A549 (cell line): ENCODE results near the gene PEAK3. TPM values are rescaled to one million over a fixed set of nuclear protein-coding genes. Genes with fewer than 3 reads are reported as not detected.

Source experiments
- ATAC-seq, 2 experiments: fragments of 200-7000 bp in 1 of 2; fragments of >200 bp in 1 of 2; cut with Nextera tagmentation in 1 of 2; cut with Tn5 transposase in 1 of 2; 3 replicates each; pipeline versions ENCODE4 v1.8.0 to v1.9.1; 2018 to 2020; ENCODE audit warnings: mild to moderate bottlenecking in 1 of 2, moderate library complexity in 1 of 2
- CTCF ChIA-PET: fragments of 300-600 bp; sonication (Branson Sonifier 250); formaldehyde crosslinking; extraction: SDS; loops from one replicate; lab custom pipeline; 2021; ENCODE audit warnings: antibody characterized with exemption, inconsistent platforms; lab: Yijun Ruan, JAX
- POLR2A ChIA-PET: fragments of 350-600 bp; formaldehyde crosslinking; extraction: SDS; loops from one replicate; lab custom pipeline; 2021; ENCODE audit warnings: antibody characterized with exemption, inconsistent platforms; lab: Yijun Ruan, JAX
- DNase-seq, 2 experiments: peaks; one replicate each; pipeline versions ENCODE4 v3.0.0 to v3.0.0-alpha.2; 2011 to 2016; ENCODE audit warnings: low read depth in 1 of 2, low spot score in 1 of 2
- FAIRE-seq: peaks from 2 replicates; lab custom pipeline; 2011; peaks lifted over from hg19 to GRCh38; lab: Jason Lieb, UNC
- H3K27ac ChIP-seq, 2 experiments: fragments of >200 bp; sonication (Bioruptor Twin); formaldehyde crosslinking; 3 replicates each; pipeline ENCODE4 v1.5.1; 2016 to 2017
- H3K4me1 ChIP-seq: fragments of >200 bp; sonication (Bioruptor Twin); formaldehyde crosslinking; 3 replicates; pipeline ENCODE4 v1.6.1; 2016
- H3K4me2 ChIP-seq: fragments of >200 bp; sonication (Bioruptor Twin); formaldehyde crosslinking; 3 replicates; pipeline ENCODE4 v1.6.1; 2016
- H3K4me3 ChIP-seq: fragments of >200 bp; sonication (Bioruptor Twin); formaldehyde crosslinking; 3 replicates; pipeline ENCODE4 v1.5.1; 2016
- H3K9me3 ChIP-seq: fragments of >200 bp; sonication (Bioruptor Twin); formaldehyde crosslinking; 3 replicates; pipeline ENCODE4 v1.6.1; 2016
- CTCF ChIP-seq: fragments of >200 bp; sonication (Bioruptor Twin); formaldehyde crosslinking; IDR thresholded peaks from 3 replicates; pipeline ENCODE4 v1.5.1; 2016
- EHMT2 ChIP-seq: fragments of 200-600 bp; sonication (generic); IDR thresholded peaks from 2 replicates; pipeline ENCODE4 v1.6.1; 2016; ENCODE audit warnings: antibody characterized with exemption, low read depth, mild to moderate bottlenecking, moderate library complexity
- FOSB ChIP-seq: fragments of 250-450 bp; sonication (Bioruptor Pico); IDR thresholded peaks from 2 replicates; pipeline ENCODE4 v1.5.0; 2020; ENCODE audit warnings: mild to moderate bottlenecking, moderate library complexity
- FOSL2 ChIP-seq, 2 experiments: fragments of 450-650 bp in 1 of 2; fragments of >200 bp in 1 of 2; sonication (Bioruptor Twin) in 1 of 2; formaldehyde crosslinking; IDR thresholded peaks; 2 replicates each; pipeline versions ENCODE4 v1.5.0 to v1.6.1; 2016 to 2020; ENCODE audit warnings: mild to moderate bottlenecking in 1 of 2, moderate library complexity in 1 of 2
- HDAC2 ChIP-seq: fragments of 200-600 bp; sonication (generic); IDR thresholded peaks from 2 replicates; pipeline ENCODE4 v1.6.1; 2016
- HMGXB4 ChIP-seq: fragments of 250-450 bp; sonication (Bioruptor Pico); IDR thresholded peaks from 2 replicates; pipeline ENCODE4 v1.5.0; 2021; ENCODE audit warnings: mild to moderate bottlenecking, moderate library complexity, borderline replicate concordance
- HOXB13 ChIP-seq: fragments of 250-450 bp; sonication (Bioruptor Pico); IDR thresholded peaks from 2 replicates; pipeline ENCODE4 v1.5.0; 2020; ENCODE audit warnings: low read depth, mild to moderate bottlenecking, moderate library complexity
- KDM5A ChIP-seq: fragments of 200-600 bp; sonication (generic); IDR thresholded peaks from 2 replicates; pipeline ENCODE4 v1.6.1; 2016; ENCODE audit warnings: antibody characterized with exemption, mild to moderate bottlenecking
- RARB ChIP-seq: fragments of 250-450 bp; sonication (Bioruptor Pico); IDR thresholded peaks from 2 replicates; pipeline ENCODE4 v1.8.0; 2021; ENCODE audit warnings: mild to moderate bottlenecking, moderate library complexity
- SREBF2 ChIP-seq: fragments of 450-650 bp; IDR thresholded peaks from 2 replicates; pipeline ENCODE4 v1.6.1; 2014; ENCODE audit warnings: mild to moderate bottlenecking, moderate library complexity
- TFCP2L1 ChIP-seq: fragments of 250-450 bp; sonication (Bioruptor Pico); IDR thresholded peaks from 2 replicates; pipeline ENCODE4 v1.5.0; 2021; ENCODE audit warnings: mild to moderate bottlenecking
- ZNF302 ChIP-seq: fragments of 250-450 bp; sonication (Bioruptor Pico); IDR thresholded peaks from 2 replicates; pipeline ENCODE4 v1.9.0; 2021; ENCODE audit warnings: inconsistent platforms, mild to moderate bottlenecking, moderate library complexity
- WGBS: methylation state at CpG from one replicate; pipeline ENCODE4 v1.1.6; 2017; ENCODE audit errors: missing lambda C conversion rate; 5-methylcytosine and 5-hydroxymethylcytosine counted together
- polyA plus RNA-seq, 4 experiments: library from polyadenylated mRNA; depleted of rRNA in 3 of 4; stranded (reverse); fragments of >200 nt; fragmentation: RNase III in 1 of 4; extraction: RNeasy Plus Mini Kit Qiagen cat#74134 plus additional on column Dnase treatment in 1 of 4; gene quantifications; 2 replicates in 3 of 4; 3 replicates in 1 of 4; pipeline ENCODE4 v1.2.3, GENCODE V29; 2011 to 2017
- TF ChIP-seq, protein P1 (sequence below): fragments of 450-650 bp; IDR thresholded peaks from 2 replicates; pipeline ENCODE4 v1.6.1; 2014; ENCODE audit warnings: antibody characterized with exemption
- TF ChIP-seq, protein P2 (sequence below): fragments of >200 bp; sonication (Bioruptor Twin); formaldehyde crosslinking; IDR thresholded peaks from 3 replicates; pipeline ENCODE4 v1.6.1; 2016
- TF ChIP-seq, protein P3 (sequence below): IDR thresholded peaks from 2 replicates; pipeline ENCODE4 v1.6.1; 2012; ENCODE audit warnings: low read depth, borderline replicate concordance

PEAK3 gene
- polyA plus RNA-seq, 2 of the 4 experiments (the other 2 are of a cell fraction), result not detected

DNA sequence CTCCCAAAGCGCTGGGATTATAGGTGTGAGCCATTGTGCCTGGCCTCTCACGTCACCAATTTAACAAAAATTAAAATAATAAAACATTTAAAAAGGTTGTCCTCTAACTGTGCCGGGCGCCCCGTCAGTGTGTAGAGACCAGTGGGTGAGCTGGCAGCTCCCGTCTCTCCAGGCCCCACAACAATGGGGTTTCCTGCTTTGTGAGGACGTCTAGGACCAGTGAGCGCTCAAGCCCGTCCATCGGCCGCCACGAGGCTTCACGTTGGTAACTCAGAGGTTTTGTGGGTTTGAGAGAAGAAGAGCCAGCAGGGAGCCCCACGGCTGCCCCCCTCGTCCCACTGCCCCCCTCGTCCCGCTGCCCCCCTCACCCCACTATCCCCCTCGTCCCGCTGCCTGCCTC, 41.7 kb upstream of the PEAK3 start:
- H3K4me2 ChIP-seq, result no peak overlapping the region
- TF ChIP-seq ZNF302 (CRISPR knock-in tag), result no peak
- TF ChIP-seq SREBF2, result no peak
- TF ChIP-seq RARB (CRISPR knock-in tag), result no peak
- TF ChIP-seq FOSB (CRISPR knock-in tag), result no peak
- TF ChIP-seq KDM5A, result no peak
- TF ChIP-seq, protein P1, sequence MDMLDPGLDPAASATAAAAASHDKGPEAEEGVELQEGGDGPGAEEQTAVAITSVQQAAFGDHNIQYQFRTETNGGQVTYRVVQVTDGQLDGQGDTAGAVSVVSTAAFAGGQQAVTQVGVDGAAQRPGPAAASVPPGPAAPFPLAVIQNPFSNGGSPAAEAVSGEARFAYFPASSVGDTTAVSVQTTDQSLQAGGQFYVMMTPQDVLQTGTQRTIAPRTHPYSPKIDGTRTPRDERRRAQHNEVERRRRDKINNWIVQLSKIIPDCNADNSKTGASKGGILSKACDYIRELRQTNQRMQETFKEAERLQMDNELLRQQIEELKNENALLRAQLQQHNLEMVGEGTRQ, result no peak
- no peak for TF ChIP-seq HOXB13 (CRISPR knock-in tag)
- no peak for TF ChIP-seq HMGXB4 (CRISPR knock-in tag)
- TF ChIP-seq, protein P2, sequence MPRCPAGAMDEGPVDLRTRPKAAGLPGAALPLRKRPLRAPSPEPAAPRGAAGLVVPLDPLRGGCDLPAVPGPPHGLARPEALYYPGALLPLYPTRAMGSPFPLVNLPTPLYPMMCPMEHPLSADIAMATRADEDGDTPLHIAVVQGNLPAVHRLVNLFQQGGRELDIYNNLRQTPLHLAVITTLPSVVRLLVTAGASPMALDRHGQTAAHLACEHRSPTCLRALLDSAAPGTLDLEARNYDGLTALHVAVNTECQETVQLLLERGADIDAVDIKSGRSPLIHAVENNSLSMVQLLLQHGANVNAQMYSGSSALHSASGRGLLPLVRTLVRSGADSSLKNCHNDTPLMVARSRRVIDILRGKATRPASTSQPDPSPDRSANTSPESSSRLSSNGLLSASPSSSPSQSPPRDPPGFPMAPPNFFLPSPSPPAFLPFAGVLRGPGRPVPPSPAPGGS, result no peak
- no peak for TF ChIP-seq CTCF
- ATAC-seq (no peak), DNase-seq (no peak), FAIRE-seq (no peak)
- 93% methylated on average over 14 of the region's 19 CpGs for WGBS
- POLR2A ChIA-PET, result no interaction called here
- H3K9me3 ChIP-seq, result no peaks in the 10 kb centered on the region
- CTCF ChIA-PET, result no interaction called here
- H3K4me1 ChIP-seq, result peaks cover 8% of the 10 kb centered on the region; the same call in 2 of the 3 replicates
- no peak overlapping the region for H3K27ac ChIP-seq
- no peak overlapping the region for H3K4me3 ChIP-seq

DNA sequence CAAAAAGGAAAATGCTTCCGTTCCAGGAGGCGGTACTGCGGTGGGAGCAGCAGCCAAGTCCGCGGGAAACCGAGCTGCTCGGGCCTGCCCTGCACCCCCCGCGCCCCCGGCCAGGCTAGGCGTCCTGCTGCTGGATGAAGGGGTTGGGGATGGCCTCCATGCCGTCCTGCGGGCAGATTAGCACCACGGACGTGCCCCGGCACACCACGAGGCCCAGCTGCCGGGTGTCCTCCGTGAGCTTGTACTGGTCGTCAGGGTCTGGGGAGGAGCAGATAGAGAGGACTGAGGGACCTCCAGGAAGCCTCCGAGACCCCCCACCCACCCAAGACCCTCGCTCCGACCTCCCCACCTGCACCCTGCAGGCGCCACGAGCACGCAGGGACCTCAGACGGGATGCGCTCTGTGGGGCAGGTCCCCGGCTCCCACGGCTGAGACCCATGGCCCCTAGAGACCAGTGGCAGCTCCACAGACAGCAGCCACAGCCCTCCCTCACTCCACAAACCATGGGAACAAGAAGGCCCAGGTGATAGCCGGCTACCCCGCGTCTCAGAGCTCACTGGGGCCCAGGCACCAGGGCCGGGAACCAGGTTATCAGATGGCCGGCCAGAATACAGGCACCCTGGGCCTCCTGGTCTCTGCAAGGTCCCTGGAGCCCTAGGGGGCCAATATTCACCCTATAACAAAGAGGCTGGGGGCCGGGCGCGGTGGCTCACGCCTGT, 39.7 kb upstream of the PEAK3 start:
- no peak for DNase-seq

More for the DNA sequence above, 39.7 kb upstream of the PEAK3 start:
- no peak for FAIRE-seq
- Histone ChIP-seq H3K4me1 (no peaks in the 10 kb centered on the region), H3K4me3 (no peak overlapping the region), H3K27ac (no peak overlapping the region), H3K9me3 (no peaks in the 10 kb centered on the region), H3K4me2 (no peak overlapping the region)
- ATAC-seq, result no peak
- ChIA-PET CTCF (no interaction called here), POLR2A (no interaction called here)
- 96% methylated on average over 16 of the region's 39 CpGs for WGBS
- TF ChIP-seq TFCP2L1 (CRISPR knock-in tag), result no peak
- TF ChIP-seq, protein P1, result no peak
- no peak for TF ChIP-seq EHMT2
- TF ChIP-seq HDAC2, result no peak
- TF ChIP-seq FOSL2 (IDR thresholded peaks at IDR 0.05), result no peak
- no peak for TF ChIP-seq FOSL2 (CRISPR knock-in tag; IDR thresholded peaks at IDR 0.05)
- TF ChIP-seq, protein P3, sequence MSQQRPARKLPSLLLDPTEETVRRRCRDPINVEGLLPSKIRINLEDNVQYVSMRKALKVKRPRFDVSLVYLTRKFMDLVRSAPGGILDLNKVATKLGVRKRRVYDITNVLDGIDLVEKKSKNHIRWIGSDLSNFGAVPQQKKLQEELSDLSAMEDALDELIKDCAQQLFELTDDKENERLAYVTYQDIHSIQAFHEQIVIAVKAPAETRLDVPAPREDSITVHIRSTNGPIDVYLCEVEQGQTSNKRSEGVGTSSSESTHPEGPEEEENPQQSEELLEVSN, result no peak
